GM21367 (cell line): ENCODE results near the gene MAP7.
"Not testable (repeated sequence)": the region's sequence is repeated elsewhere in the genome, so short reads cannot be mapped to it uniquely, and the experiment has no call there.

Source experiments
- ATAC-seq: cut with Tn5 transposase; IDR thresholded peaks from one replicate; pipeline ENCODE4 v1.9.1; 2021; ENCODE audit not compliant: unreplicated experiment

MAP7 gene

GRCh38 chr6:136471922-136472321 is 78.3 kb downstream of the MAP7 start:
- ATAC-seq: no peak

GRCh38 chr6:136471372-136471771 is 78.8 kb downstream of the MAP7 start:
- ATAC-seq: no peak

GRCh38 chr6:136470044-136470443 is 80.2 kb downstream of the MAP7 start:
- ATAC-seq: no peak

- no peak for ATAC-seq
These were observed 81.1 kb downstream of the MAP7 start for GRCh38 chr6:136469154-136469553.

DNA sequence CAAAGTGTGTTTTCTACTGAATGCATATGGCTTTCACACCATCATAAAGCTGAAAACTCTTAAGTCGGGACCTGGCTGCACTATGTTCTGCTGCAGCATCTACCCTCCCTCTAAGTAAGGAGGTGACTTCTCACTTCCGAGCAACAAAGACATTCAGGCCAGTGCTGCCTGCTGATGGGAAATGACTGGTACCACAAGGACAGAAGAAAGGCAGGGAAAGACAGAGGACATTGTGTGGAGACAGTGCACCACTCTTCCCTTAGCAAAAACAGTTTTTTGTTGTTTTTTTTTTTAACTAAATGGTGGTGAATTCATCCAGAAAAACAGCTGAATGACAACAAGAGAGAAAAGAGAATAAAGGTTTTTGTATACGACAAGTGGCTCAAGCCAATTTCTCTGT is 81.5 kb downstream of the MAP7 start:
- ATAC-seq: no peak

GRCh38 chr6:136467186-136467585 is 83.0 kb downstream of the MAP7 start:
- no peak for ATAC-seq

- no peak for ATAC-seq
These were observed 83.4 kb downstream of the MAP7 start for GRCh38 chr6:136466777-136467176.

DNA sequence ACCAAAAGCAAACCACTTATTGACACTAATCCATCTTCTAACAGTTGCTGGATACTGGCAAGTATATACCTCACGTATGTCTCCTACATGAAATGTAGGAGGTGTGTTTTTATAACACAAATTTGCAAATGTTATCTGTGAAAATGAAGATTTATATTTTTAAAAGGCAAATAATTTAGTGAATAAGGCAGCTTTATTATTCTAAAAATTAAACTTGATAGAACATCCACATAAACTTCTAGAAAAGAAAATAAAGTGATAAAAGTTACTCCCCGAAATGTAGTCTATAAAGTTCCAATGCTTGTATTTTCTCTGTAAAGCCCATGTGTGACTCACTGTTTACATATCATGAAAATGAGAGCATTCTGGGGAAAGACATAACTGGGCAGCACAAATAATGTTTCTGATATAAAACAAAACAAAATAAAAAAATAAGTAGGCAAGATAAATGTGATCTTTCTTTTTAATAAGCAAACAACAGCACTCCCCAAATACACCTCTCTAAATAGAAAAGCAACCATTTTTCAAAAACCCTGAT is 84.4 kb downstream of the MAP7 start:
- ATAC-seq: no peak

GRCh38 chr6:136464874-136465273 is 85.3 kb downstream of the MAP7 start:
- no peak for ATAC-seq

DNA sequence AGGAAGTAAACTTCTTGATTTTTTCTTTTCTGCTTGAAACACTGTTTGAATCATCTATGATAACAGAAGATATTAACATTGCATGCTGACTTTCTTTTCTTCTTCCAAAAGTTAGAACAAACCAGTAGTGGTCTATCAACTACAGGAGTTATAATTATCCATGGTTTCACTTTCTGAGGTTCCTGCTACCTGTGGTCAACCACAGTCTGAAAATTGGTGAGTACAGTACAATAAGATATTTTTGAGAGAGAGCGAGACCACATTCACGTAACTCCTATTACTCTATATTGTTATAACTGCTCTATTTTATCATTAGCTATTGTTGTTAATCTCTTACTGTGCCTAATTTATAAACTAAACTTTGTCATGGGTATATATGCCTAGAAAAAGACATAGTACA is 86.1 kb downstream of the MAP7 start:
- ATAC-seq: no peak

DNA sequence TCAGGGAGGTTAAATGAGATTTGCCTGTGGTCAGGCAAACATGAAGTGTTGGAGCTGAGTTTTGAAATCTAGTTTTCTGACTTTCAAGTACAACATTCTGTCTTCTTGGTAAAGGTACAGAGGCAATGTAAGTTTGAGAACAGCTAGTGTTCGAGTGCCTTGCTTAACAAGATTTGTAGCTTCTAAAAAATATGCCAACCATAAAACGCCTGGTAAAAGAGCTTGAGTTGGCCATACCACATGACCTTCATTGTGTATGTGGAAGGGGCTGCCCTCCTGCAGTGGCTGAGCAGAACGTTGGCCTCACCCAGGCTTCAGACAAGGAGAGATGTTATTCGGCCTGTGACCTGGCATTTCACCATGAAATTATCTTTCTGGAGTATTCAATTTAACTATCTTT is 86.5 kb downstream of the MAP7 start:
- ATAC-seq: no peak

GRCh38 chr6:136446579-136447187 is 103.5 kb downstream of the MAP7 start:
- ATAC-seq: no peak

DNA sequence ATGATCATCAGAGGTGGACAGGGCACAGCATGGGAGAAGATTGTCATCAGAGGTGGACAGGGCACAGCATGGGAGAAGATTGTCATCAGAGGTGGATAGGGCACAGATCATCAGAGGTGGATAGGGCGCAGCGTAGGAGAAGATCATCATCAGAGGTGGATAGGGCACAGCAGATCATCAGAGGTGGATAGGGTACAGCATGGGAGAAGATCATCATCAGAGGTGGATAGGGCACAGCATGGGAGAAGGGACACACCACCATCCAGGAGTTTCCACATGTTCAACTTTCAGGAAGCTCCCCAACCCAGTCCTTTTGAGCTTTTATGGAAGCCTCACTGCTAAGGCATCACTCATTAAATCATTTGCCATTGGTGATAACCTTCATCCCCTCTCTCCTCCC is 104.1 kb downstream of the MAP7 start:
- ATAC-seq: no peak

DNA sequence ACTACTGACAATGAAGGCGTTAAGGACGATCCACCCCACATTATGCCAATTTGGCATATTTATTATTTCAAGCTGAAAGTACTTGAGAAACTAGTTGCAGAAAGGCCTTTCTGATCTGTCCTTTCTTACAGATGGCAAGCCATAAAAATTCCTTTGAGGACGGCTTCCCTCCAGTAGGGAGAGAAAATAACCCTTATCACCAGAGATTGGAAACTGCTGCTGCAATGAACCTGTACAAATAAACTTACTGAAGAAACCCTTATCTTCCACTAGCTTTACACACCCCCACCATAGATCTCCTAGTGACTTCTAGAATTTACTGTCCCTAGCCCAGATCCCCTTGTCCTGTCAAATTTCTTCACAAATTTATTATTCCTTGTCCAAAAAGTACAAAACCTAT is 105.2 kb downstream of the MAP7 start:
- ATAC-seq: no peak

- ATAC-seq: no peak
These were observed 110.0 kb downstream of the MAP7 start for GRCh38 chr6:136440203-136440602.

- no peak for ATAC-seq
These were observed 110.6 kb downstream of the MAP7 start for GRCh38 chr6:136439514-136440190.

- no peak for ATAC-seq
These were observed 111.8 kb downstream of the MAP7 start for GRCh38 chr6:136438441-136438840.

DNA sequence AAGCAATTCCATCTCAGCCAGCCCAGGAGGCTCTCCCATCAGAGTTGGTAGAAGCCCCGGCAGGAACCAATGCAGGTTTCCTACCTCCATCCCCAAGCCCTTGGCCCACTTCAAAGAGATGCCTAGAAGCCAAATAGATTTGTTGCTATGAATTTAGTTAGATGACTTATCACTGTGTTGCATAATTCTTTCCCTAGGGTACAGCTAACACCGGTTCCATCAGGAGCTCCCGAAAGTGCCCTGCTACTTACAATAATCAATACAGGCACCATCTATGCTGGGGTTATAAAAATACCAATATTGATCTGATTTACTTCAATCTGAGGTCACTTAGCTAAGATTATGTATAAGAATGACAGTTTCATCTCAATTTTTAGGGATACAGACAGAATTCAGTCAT is 113.0 kb downstream of the MAP7 start:
- no peak for ATAC-seq

GRCh38 chr6:136435101-136435500 is 115.1 kb downstream of the MAP7 start:
- ATAC-seq: no peak

DNA sequence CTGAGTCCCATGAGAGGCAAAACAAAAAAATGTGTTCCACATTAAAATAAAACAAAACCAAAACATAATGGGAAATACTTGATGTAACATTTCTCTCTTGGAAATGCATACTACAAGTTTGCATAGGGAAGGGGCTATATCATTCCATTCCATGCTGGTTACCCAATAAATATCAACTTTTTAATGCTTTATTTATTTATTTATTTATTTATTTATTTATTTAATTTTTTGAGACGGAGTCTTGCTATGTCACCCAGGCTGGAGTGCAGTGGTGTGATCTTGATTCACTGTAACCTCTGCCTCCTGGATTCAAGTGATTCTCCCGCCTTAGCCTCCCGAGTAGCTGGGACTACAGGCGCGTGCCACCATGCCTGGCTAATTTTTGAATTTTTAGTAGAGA is 118.9 kb downstream of the MAP7 start:
- not testable (repeated sequence) for ATAC-seq

GRCh38 chr6:136429264-136430065 is 120.8 kb downstream of the MAP7 start:
- ATAC-seq: no peak

- ATAC-seq: no peak
These were observed 122.9 kb downstream of the MAP7 start for GRCh38 chr6:136427378-136427717.
